Transverse colon (tissue), 4 donors: ENCODE data around the gene CGRRF1.

Experiments
- CTCF ChIP-seq, 5 experiments: fragments of 200-600 bp in 3 of 5; fragments of 450-650 bp in 2 of 5; sonication (generic) in 3 of 5; IDR thresholded peaks; 1 replicate in 2 of 5; 2 replicates in 3 of 5; pipeline ENCODE4 v1.5.1; 2016 to 2017; ENCODE audit warnings: antibody characterized with exemption in 5 of 5, inconsistent platforms in 3 of 5, mild to moderate bottlenecking in 2 of 5, moderate library complexity in 1 of 5
- POLR2A ChIP-seq: fragments of 450-650 bp; IDR thresholded peaks from one replicate; pipeline ENCODE4 v1.6.1; 2016; ENCODE audit warnings: antibody characterized with exemption, mild to moderate bottlenecking, moderate library complexity
- POLR2AphosphoS5 ChIP-seq, 3 donors: sonication (generic); formaldehyde crosslinking; IDR thresholded peaks; one replicate each; pipeline ENCODE4 v1.6.1; 2016; ENCODE audit warnings: antibody characterized with exemption in 3 of 3

GRCh38 chr14:54570631-54571415 lies 61.1 kb downstream of the CGRRF1 start:
- TF ChIP-seq CTCF (IDR thresholded peaks at IDR 0.05) (no peak), POLR2A (no peak), POLR2AphosphoS5 (IDR thresholded peaks at IDR 0.05) (no peak)
